Breast epithelium (tissue), 3 donors: ENCODE measurements around the gene MYH9.

Experiments used
- POLR2A ChIP-seq: fragments of 450-650 bp; IDR thresholded peaks from one replicate; pipeline ENCODE4 v1.6.1; 2016; ENCODE audit warnings: antibody characterized with exemption, mild to moderate bottlenecking, moderate library complexity
- POLR2AphosphoS5 ChIP-seq, 3 donors: sonication (generic); formaldehyde crosslinking; IDR thresholded peaks; one replicate each; pipeline ENCODE4 v1.6.1; 2017; ENCODE audit warnings: antibody characterized with exemption in 3 of 3
- TF ChIP-seq, protein P1 (sequence below), 3 donors: fragments of 450-650 bp; IDR thresholded peaks; one replicate each; pipeline ENCODE4 v1.5.1; 2016 to 2017; ENCODE audit warnings: antibody characterized with exemption in 3 of 3, mild to moderate bottlenecking in 3 of 3, moderate library complexity in 3 of 3

DNA sequence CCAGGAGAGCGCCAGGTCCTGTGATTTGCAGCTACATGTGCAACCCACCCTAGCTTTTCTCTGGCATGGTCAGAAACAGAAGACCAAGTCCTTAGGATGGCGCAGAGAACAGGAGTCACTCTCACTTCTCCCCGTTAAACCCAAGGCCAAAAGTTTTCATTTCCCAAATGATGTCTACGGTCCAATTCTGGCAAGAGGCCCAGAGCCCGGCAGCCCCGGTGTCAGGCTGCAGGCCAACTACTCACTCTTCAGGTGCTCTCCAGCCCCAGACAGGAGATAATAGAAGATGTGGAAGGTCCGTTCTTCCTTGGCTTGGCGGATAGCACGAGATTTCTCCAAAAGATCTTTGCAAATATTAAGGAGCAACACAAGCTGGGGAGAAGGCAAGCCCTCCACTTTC is 67.2 kb downstream of the MYH9 start:
- TF ChIP-seq, protein P1, sequence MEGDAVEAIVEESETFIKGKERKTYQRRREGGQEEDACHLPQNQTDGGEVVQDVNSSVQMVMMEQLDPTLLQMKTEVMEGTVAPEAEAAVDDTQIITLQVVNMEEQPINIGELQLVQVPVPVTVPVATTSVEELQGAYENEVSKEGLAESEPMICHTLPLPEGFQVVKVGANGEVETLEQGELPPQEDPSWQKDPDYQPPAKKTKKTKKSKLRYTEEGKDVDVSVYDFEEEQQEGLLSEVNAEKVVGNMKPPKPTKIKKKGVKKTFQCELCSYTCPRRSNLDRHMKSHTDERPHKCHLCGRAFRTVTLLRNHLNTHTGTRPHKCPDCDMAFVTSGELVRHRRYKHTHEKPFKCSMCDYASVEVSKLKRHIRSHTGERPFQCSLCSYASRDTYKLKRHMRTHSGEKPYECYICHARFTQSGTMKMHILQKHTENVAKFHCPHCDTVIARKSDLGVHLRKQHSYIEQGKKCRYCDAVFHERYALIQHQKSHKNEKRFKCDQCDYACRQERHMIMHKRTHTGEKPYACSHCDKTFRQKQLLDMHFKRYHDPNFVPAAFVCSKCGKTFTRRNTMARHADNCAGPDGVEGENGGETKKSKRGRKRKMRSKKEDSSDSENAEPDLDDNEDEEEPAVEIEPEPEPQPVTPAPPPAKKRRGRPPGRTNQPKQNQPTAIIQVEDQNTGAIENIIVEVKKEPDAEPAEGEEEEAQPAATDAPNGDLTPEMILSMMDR (IDR thresholded peaks at IDR 0.05): no peak
- TF ChIP-seq POLR2A (no peak), POLR2AphosphoS5 (IDR thresholded peaks at IDR 0.05) (no peak)
